DND-41 (cell line): ENCODE results near the gene ZNF207.

Experiments used
- ATAC-seq: fragments of 200-7000 bp; cut with Tn5 transposase; 3 replicates; pipeline ENCODE4 v1.9.1; 2021; ENCODE audit warnings: low read depth; ENCODE audit not compliant: insufficient read depth
- DNase-seq: peaks from one replicate; pipeline ENCODE4 v3.0.0-alpha.2; 2020
- H2AFZ ChIP-seq: 2 replicates; pipeline ENCODE4 v1.6.0; 2012; ENCODE audit warnings: low read depth, low read length
- H3K27ac ChIP-seq: 2 replicates; pipeline ENCODE4 v1.5.1; 2012; ENCODE audit warnings: low read length, inconsistent platforms
- H3K27me3 ChIP-seq: fragments of 200-600 bp; sonication (generic); 2 replicates; pipeline ENCODE4 v1.6.0; 2012; ENCODE audit warnings: low read length, mild to moderate bottlenecking, inconsistent platforms; ENCODE audit not compliant: insufficient read depth, poor library complexity
- H3K36me3 ChIP-seq: 2 replicates; pipeline ENCODE4 v1.5.1; 2012; ENCODE audit warnings: low read length, inconsistent platforms; ENCODE audit not compliant: insufficient read depth
- H3K4me1 ChIP-seq: 2 replicates; pipeline ENCODE4 v1.5.1; 2012; ENCODE audit warnings: mild to moderate bottlenecking, low read length; ENCODE audit not compliant: insufficient read depth
- H3K4me2 ChIP-seq: 2 replicates; pipeline ENCODE4 v1.6.0; 2012; ENCODE audit warnings: mild to moderate bottlenecking, moderate library complexity, low read length, inconsistent platforms; ENCODE audit not compliant: insufficient read depth
- H3K4me3 ChIP-seq, 2 experiments: fragments of 200-600 bp in 1 of 2; shearing (Covaris generic) in 1 of 2; 2 replicates each; pipeline ENCODE4 v1.5.1; 2012 to 2016; ENCODE audit warnings: inconsistent platforms in 2 of 2, low read length in 2 of 2, mild to moderate bottlenecking in 2 of 2, low read depth in 1 of 2, moderate library complexity in 1 of 2
- H3K79me2 ChIP-seq: 2 replicates; pipeline ENCODE4 v1.6.0; 2012; ENCODE audit warnings: low read length, inconsistent platforms; ENCODE audit not compliant: insufficient read depth
- H3K9ac ChIP-seq: 2 replicates; pipeline ENCODE4 v1.6.0; 2012; ENCODE audit warnings: low read depth, mild to moderate bottlenecking, inconsistent platforms, low read length, moderate library complexity
- H3K9me3 ChIP-seq: 2 replicates; pipeline ENCODE4 v1.5.1; 2012; ENCODE audit warnings: low read length, moderate library complexity, mild to moderate bottlenecking, inconsistent platforms; ENCODE audit not compliant: insufficient read depth, severe bottlenecking
- H4K20me1 ChIP-seq: 2 replicates; pipeline ENCODE4 v1.6.0; 2012; ENCODE audit warnings: low read length; ENCODE audit not compliant: insufficient read depth
- EZH2 ChIP-seq: IDR thresholded peaks from 3 replicates; pipeline ENCODE4 v1.6.1; 2012; ENCODE audit warnings: borderline replicate concordance, low read depth, mild to moderate bottlenecking, moderate library complexity, low read length, inconsistent platforms; ENCODE audit not compliant: severe bottlenecking
- TF ChIP-seq, protein P1 (sequence below): IDR thresholded peaks from 2 replicates; pipeline ENCODE4 v1.5.1; 2012; ENCODE audit warnings: borderline replicate concordance, low read length, moderate library complexity, mild to moderate bottlenecking; ENCODE audit not compliant: poor library complexity, severe bottlenecking; ENCODE audit errors: extremely low read depth

Gene ZNF207

DNA sequence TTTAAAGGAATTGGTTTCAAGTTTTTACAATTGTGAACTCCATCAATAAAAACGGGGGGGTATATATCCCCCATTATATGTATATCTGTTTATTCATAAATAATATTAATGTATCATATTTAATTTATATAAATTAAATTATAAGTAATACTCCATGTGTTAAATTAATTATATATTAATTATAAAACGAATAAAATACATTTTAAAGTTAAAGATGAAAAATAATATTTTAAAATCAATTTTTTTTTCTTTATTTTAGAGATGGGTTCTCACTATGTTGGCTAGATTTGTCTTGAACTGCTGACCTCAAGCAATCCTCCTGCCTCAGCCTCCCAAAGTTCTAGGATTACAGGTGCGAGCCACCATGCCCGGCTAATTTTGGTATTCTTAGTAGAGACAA, 76.9 kb downstream of the ZNF207 start:
- DNase-seq (no peak), ATAC-seq (no peak)
- H3K4me1 ChIP-seq = no peaks in the 10 kb centered on the region
- no peak overlapping the region for H3K27ac ChIP-seq
- no peak overlapping the region for H3K4me2 ChIP-seq
- no peaks in the 10 kb centered on the region for H3K36me3 ChIP-seq
- H2AFZ ChIP-seq = no peak overlapping the region
- H3K4me3 ChIP-seq = no peak overlapping the region
- H3K9ac ChIP-seq = no peak overlapping the region
- peaks cover 12% of the 10 kb centered on the region for H3K9me3 ChIP-seq
- no peaks in the 10 kb centered on the region for H3K79me2 ChIP-seq
- TF ChIP-seq EZH2 = no peak
- TF ChIP-seq, protein P1, sequence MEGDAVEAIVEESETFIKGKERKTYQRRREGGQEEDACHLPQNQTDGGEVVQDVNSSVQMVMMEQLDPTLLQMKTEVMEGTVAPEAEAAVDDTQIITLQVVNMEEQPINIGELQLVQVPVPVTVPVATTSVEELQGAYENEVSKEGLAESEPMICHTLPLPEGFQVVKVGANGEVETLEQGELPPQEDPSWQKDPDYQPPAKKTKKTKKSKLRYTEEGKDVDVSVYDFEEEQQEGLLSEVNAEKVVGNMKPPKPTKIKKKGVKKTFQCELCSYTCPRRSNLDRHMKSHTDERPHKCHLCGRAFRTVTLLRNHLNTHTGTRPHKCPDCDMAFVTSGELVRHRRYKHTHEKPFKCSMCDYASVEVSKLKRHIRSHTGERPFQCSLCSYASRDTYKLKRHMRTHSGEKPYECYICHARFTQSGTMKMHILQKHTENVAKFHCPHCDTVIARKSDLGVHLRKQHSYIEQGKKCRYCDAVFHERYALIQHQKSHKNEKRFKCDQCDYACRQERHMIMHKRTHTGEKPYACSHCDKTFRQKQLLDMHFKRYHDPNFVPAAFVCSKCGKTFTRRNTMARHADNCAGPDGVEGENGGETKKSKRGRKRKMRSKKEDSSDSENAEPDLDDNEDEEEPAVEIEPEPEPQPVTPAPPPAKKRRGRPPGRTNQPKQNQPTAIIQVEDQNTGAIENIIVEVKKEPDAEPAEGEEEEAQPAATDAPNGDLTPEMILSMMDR = no peak
- no peaks in the 10 kb centered on the region for H3K27me3 ChIP-seq
- no peaks in the 10 kb centered on the region for H4K20me1 ChIP-seq

DNA sequence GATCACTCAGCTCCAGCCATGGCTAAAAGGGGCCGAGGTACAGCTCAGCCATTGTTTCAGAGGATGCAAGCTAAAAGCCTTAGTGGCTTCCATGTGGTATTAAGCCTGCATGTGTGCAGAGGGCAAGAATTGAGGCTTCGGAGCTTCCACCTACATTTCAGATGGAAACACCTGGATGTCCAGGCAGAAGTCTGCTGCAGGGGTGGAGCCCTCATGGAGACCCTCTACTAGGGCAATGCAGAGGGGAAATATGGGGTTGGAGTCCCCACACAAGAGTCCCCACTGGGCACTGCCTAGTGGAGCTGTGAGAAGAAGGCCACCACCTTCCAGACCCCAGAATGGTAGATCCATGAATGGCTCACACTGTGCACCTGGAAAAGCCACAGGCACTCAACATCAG, 79.6 kb downstream of the ZNF207 start:
- Histone ChIP-seq H3K79me2 (no peaks in the 10 kb centered on the region), H3K27ac (no peak overlapping the region), H3K9me3 (peaks cover 12% of the 10 kb centered on the region), H3K27me3 (no peaks in the 10 kb centered on the region), H3K36me3 (no peaks in the 10 kb centered on the region), H3K4me3 (no peak overlapping the region), H3K4me1 (no peaks in the 10 kb centered on the region), H4K20me1 (no peaks in the 10 kb centered on the region), H3K4me2 (no peak overlapping the region), H3K9ac (no peak overlapping the region), H2AFZ (no peak overlapping the region)
- TF ChIP-seq EZH2 = no peak
- TF ChIP-seq, protein P1 = no peak
- ATAC-seq (no peak), DNase-seq (peak; percentile 15)
